HFF-Myc (cell line): ENCODE data around the gene PREX1.

Source experiments
- DNase-seq: peaks from one replicate; pipeline ENCODE4 v3.0.0-alpha.2; 2011; ENCODE audit warnings: low read depth; ENCODE audit errors: extremely low read depth
- H3K4me3 ChIP-seq: replicated peaks from 2 replicates; pipeline ENCODE4 v1.5.1; 2011; ENCODE audit warnings: low read depth, mild to moderate bottlenecking, control low read depth, low read length
- TF ChIP-seq, protein P1 (sequence below): IDR thresholded peaks from 2 replicates; pipeline ENCODE4 v1.5.1; 2012; ENCODE audit warnings: mild to moderate bottlenecking, low read depth, low read length, control low read depth; ENCODE audit errors: missing control alignments

The PREX1 gene

DNA sequence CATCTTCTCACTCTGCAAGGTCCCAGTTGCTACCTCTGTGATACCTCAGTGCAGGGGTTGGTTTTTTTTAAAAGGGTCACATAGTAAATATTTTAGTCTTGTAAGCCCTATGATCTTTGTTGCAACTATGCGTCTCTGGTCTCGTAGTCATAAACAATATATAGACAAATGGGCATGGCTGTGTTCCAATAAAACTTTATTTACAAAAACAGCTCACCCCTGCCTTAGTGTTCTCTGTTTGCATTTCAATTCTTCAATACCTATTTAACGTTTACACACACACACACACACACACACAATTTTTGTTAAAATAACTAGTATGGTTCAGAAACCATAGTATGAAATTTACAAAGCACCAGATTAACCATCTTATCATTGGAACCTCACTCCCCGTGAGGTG is 216.8 kb downstream of the PREX1 start:
- H3K4me3 ChIP-seq, result no peak overlapping the region
- TF ChIP-seq, protein P1, sequence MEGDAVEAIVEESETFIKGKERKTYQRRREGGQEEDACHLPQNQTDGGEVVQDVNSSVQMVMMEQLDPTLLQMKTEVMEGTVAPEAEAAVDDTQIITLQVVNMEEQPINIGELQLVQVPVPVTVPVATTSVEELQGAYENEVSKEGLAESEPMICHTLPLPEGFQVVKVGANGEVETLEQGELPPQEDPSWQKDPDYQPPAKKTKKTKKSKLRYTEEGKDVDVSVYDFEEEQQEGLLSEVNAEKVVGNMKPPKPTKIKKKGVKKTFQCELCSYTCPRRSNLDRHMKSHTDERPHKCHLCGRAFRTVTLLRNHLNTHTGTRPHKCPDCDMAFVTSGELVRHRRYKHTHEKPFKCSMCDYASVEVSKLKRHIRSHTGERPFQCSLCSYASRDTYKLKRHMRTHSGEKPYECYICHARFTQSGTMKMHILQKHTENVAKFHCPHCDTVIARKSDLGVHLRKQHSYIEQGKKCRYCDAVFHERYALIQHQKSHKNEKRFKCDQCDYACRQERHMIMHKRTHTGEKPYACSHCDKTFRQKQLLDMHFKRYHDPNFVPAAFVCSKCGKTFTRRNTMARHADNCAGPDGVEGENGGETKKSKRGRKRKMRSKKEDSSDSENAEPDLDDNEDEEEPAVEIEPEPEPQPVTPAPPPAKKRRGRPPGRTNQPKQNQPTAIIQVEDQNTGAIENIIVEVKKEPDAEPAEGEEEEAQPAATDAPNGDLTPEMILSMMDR, result no peak
- DNase-seq, result no peak

DNA sequence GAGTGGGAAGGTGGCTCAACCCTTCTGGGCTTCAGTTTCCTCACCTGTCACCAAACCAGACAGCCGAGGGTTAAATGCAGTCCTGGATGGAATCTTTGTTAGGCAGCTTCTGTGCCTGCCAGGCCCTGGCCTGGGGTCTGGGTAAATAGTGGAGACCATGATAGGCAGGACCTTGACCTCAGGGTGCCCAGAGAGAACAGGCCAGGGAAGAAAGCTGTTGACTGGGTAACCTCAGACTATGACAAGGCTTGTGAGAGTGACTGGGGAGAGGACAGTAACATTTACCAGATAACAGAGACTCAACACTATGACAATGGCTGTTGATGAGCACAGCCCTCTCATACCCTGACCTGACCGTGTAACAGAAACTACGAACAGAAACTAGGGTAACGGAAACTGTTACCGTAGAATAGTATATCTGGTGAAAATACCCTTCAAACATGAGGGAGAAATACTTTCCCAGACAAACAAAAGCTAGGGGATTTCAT is 218.3 kb downstream of the PREX1 start:
- DNase-seq, result no peak
- H3K4me3 ChIP-seq, result no peak overlapping the region
- TF ChIP-seq, protein P1, result no peak

DNA sequence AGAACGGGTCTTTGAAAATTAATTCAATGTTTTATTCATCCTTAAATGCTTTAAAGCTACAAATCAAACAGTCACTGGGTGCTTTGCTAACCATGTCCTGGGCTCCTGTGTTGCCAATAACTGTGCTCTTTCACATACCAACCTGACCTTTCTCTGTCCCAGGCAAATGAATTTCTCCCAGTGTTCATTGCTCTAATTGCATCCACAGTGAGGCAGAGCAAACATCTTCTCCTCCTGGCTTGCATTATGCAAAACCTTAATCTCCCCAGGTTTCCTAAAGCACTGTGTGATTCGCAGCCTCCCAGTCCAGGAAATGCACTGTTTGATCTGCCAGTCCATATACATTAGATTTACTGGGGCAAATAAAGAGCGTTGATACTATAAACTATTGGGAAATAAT is 219.0 kb downstream of the PREX1 start:
- TF ChIP-seq, protein P1, result no peak
- H3K4me3 ChIP-seq, result no peak overlapping the region
- DNase-seq, result no peak

DNA sequence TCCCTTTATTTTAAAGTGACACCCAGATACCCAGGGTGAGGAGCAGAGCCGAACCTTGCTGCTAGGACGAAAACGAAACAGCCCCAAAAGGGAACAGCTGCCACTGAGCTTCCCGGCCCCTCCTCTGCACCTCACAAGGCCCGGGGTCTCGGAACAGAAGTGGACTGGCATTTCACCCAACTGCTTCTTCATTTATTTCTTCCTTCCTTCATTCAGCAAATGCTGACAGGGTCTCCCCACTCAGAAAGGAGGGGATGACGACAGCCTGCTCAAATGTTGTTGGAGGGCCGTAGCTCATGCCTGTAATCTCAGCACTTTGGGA is 220.3 kb downstream of the PREX1 start:
- DNase-seq, result no peak
- no peak overlapping the region for H3K4me3 ChIP-seq
- TF ChIP-seq, protein P1, result no peak

DNA sequence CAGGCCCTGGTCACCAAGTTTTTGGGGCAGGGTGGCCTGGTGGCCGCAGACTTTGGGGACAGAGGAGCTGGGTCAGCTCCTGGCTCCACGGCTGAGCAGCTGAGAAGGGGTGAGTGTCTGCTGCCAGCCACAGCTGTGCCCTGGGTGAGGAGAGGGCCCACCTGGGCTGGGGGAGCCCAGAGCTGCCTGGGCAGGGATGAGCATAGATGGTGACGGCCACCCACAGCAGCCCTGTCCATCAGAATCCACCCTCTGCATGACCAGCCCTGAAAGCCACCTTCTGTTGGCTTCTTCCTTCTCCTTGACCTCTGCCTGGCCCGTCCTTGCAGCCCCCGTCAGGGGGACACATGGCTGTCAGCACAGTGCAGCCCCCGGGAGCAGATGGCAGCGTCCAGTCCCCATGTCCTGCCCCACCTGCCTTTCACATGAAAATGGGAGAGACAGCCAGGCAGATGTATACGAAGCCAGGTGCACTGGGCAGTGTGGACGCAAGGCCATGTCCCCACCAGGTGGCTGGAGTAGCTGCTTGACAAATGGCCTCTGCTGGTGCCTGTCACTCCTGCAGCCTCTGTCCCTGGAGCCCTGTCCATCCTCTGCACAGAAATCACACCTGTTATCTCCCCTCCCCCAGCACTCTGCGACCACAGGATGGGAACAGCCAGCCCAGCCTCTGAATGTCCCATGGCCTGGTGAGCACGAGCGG is 220.8 kb downstream of the PREX1 start:
- no peak for DNase-seq
- no peak overlapping the region for H3K4me3 ChIP-seq
- TF ChIP-seq, protein P1, result no peak

DNA sequence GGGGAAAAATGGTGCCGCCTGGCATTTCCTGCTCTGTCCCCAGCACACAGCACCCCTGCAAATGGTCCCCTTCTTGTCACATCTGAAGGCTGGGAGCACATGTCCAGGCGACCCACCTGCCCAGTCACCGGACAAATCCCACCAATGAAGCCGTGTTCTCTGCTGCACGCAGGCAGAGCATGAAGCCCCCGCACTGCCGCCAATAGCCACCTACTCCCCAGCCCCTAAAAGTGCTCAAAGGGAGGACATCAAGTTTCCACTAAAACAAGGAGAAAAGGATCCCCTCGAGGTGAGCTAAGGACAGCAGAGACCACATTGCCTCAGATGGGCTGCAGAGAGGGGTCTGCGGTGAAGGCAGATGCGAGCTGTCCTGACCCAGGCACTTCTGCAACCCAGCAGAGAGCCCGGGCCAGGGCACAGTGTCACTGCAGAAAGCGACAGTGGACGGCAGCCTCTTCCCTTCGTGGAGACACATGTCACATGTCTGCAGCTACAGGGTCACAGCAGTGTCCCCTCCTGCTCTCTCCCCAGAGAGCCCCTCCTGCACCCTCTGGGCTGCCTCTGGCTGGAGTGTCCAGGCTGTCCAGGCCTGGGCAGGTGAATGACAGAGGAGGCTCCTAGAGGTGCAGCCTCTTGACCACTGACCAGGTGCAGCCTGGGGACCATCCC is 221.5 kb downstream of the PREX1 start:
- TF ChIP-seq, protein P1, result no peak
- no peak for DNase-seq
- no peak overlapping the region for H3K4me3 ChIP-seq
